ENCODE results near the gene GRIA4.

GRCh38 chr11:105989124-105989523, 379.3 kb downstream of the GRIA4 start:
- TF ChIP-seq CTCF (IDR thresholded peaks at IDR 0.05; ENCODE audit: insufficient read depth, low read depth, low read length): no peak
- no peak for TF ChIP-seq EZH2 (IDR thresholded peaks at IDR 0.05; ENCODE audit: insufficient read depth, low read length)
